Common myeloid progenitor, CD34-positive (primary cell): Measurements from ENCODE around the gene TMEM51.

Experiments
- CTCF ChIA-PET: fragments of 350-600 bp; sonication (Branson Sonifier 250); formaldehyde crosslinking; loops from one replicate; lab custom pipeline; 2021; ENCODE audit warnings: antibody characterized with exemption; lab: Charles Lee
- POLR2A ChIA-PET: fragments of 350-600 bp; sonication (Branson Sonifier 250); formaldehyde crosslinking; loops from one replicate; lab custom pipeline; 2021; ENCODE audit warnings: antibody characterized with exemption; lab: Charles Lee
- DNase-seq, 3 donors: peaks; one replicate each; pipeline versions ENCODE4 v3.0.0 to v3.0.0-alpha.2; 2013
- H3K27ac ChIP-seq, 2 experiments: 1 replicate in 1 of 2; 2 replicates in 1 of 2; pipeline ENCODE4 v1.7.0; 2013; ENCODE audit warnings: inconsistent platforms in 2 of 2, low read length in 2 of 2, mild to moderate bottlenecking in 2 of 2, low read depth in 1 of 2, moderate library complexity in 1 of 2; ENCODE audit not compliant: severe bottlenecking in 2 of 2, insufficient read depth in 1 of 2, poor library complexity in 1 of 2
- H3K27me3 ChIP-seq, 5 experiments: replicated peaks in 2 of 5; 1 replicate in 3 of 5; 2 replicates in 2 of 5; pipeline versions ENCODE4 v1.6.1 to v1.7.0; 2013; ENCODE audit warnings: low read length in 4 of 5, mild to moderate bottlenecking in 2 of 5, moderate library complexity in 2 of 5, inconsistent platforms in 1 of 5; ENCODE audit not compliant: insufficient read depth in 5 of 5, control insufficient read depth in 4 of 5
- H3K36me3 ChIP-seq, 4 experiments: 1 replicate in 2 of 4; 2 replicates in 2 of 4; pipeline versions ENCODE4 v1.6.1 to v1.7.0; 2013; ENCODE audit warnings: low read length in 3 of 4, control low read depth in 1 of 4, mild to moderate bottlenecking in 1 of 4; ENCODE audit not compliant: control insufficient read depth in 4 of 4, insufficient read depth in 4 of 4
- H3K4me1 ChIP-seq, 4 experiments: 1 replicate in 3 of 4; 2 replicates in 1 of 4; pipeline versions ENCODE4 v1.6.1 to v1.7.1; 2013; ENCODE audit warnings: low read length in 3 of 4, mild to moderate bottlenecking in 3 of 4, control low read depth in 1 of 4, inconsistent platforms in 1 of 4, moderate library complexity in 1 of 4; ENCODE audit not compliant: control insufficient read depth in 4 of 4, insufficient read depth in 4 of 4; ENCODE audit errors: control extremely low read depth in 1 of 4
- H3K4me3 ChIP-seq, 7 experiments: 1 replicate in 4 of 7; 2 replicates in 3 of 7; pipeline versions ENCODE4 v1.5.1 to v1.7.0; 2013; ENCODE audit warnings: mild to moderate bottlenecking in 7 of 7, low read length in 6 of 7, moderate library complexity in 6 of 7, inconsistent platforms in 2 of 7, low read depth in 2 of 7, control low read depth in 1 of 7; ENCODE audit not compliant: insufficient read depth in 4 of 7, control insufficient read depth in 1 of 7; ENCODE audit errors: extremely low read depth in 1 of 7
- H3K9me3 ChIP-seq, 5 experiments: 1 replicate in 4 of 5; 2 replicates in 1 of 5; pipeline versions ENCODE4 v1.6.1 to v1.7.1; 2013; ENCODE audit warnings: low read length in 4 of 5, mild to moderate bottlenecking in 2 of 5, inconsistent platforms in 1 of 5, low read depth in 1 of 5, moderate library complexity in 1 of 5; ENCODE audit not compliant: control insufficient read depth in 4 of 5, insufficient read depth in 2 of 5; ENCODE audit errors: control extremely low read depth in 1 of 5
- WGBS: methylation state at CpG from one replicate; pipeline ENCODE4 v1.1.5; 2013; ENCODE audit not compliant: insufficient coverage; 5-methylcytosine and 5-hydroxymethylcytosine counted together

The TMEM51 gene

DNA sequence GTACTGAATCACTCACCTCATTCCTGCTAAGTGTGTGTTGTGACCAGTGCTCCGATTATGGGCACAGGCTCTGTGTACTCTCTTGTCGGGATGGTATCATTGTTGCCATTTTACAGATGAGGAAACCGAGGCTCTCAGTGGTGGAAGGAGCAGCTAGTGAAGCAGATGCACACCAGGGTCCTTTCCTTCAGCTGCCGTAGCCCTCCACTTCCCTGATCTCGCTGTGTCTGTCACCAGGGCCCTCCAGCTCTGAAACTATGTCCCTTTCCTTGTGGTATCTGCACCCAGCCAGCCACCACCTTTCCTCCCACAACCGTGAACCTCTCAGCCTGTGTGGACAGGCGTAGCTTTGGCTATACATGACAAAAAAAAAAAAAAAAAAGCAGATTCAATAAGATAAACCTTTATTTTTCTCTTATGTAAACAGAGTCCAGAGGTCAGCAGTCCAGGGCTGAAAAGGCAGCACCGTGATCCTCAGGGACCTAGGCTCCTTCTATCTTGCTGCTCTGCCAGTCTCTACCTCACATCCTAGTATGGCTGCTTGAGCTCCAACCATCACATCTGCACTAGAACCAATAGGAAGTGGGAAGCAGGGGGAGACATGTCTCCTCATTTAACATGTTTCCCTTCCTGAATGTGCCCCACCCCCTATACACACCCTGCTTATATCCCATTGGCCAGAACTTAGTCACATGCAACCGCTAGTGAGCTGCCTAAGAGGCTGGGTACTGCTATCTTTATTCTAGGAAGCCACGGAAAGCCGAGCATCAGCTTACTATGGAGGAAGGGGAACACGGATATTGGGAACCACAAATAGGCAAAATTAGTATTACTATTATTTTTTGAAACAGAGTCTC lies 44.3 kb downstream of the TMEM51 start:
- Histone ChIP-seq H3K27ac (no peak overlapping the region), H3K4me1 (no peaks in the 10 kb centered on the region), H3K9me3 (no peaks in the 10 kb centered on the region), H3K27me3 (no peaks in the 10 kb centered on the region), H3K4me3 (no peak overlapping the region), H3K36me3 (no peaks in the 10 kb centered on the region)
- POLR2A ChIA-PET: interaction anchor here (0.8 kb wide), 1 partner anchor 216 kb away, joined by 3 read pairs; no protein-coding TSS in a partner anchor
- CTCF ChIA-PET: interaction anchor here (1.0 to 1.9 kb wide), 2 partner anchors 74 to 632 kb away, joined by 3 to 10 read pairs; no protein-coding TSS in a partner anchor
- WGBS: 93% methylated on average over 5 of the region's 12 CpGs
- DNase-seq: no peak

GRCh38 chr1:15198684-15199083 lies 45.1 kb downstream of the TMEM51 start:
- ChIA-PET CTCF (interaction anchor here (1.0 to 1.9 kb wide), 2 partner anchors 73 to 631 kb away, joined by 3 to 10 read pairs; no protein-coding TSS in a partner anchor), POLR2A (interaction anchor here (0.8 kb wide), 1 partner anchor 215 kb away, joined by 3 read pairs; no protein-coding TSS in a partner anchor)
- Histone ChIP-seq H3K4me3 (no peak overlapping the region), H3K9me3 (no peaks in the 10 kb centered on the region), H3K27me3 (no peaks in the 10 kb centered on the region), H3K27ac (no peak overlapping the region), H3K4me1 (no peaks in the 10 kb centered on the region), H3K36me3 (no peaks in the 10 kb centered on the region)
- DNase-seq: no peak
- 97% methylated on average over 7 of the region's 8 CpGs for WGBS

- Histone ChIP-seq H3K9me3 (no peaks in the 10 kb centered on the region), H3K4me3 (no peak overlapping the region), H3K27me3 (no peaks in the 10 kb centered on the region), H3K27ac (no peak overlapping the region), H3K4me1 (no peaks in the 10 kb centered on the region), H3K36me3 (no peaks in the 10 kb centered on the region)
- POLR2A ChIA-PET: interaction anchor here (1.0 kb wide), 1 partner anchor 22 kb away, joined by 3 read pairs; no protein-coding TSS in a partner anchor
- DNase-seq: no peak
- CTCF ChIA-PET: interaction anchor here (1.9 to 2.0 kb wide), 2 partner anchors 8 to 13 kb away, joined by 5 to 6 read pairs; no protein-coding TSS in a partner anchor
- 51% methylated on average over 2 of the region's 4 CpGs for WGBS
Measured at GRCh38 chr1:15201221-15201620, 47.7 kb downstream of the TMEM51 start.

- no peak overlapping the region for H3K27ac ChIP-seq
- WGBS: over 99% methylated on average over 12 of the region's 13 CpGs
Measured at GRCh38 chr1:15201849-15202551, 48.5 kb downstream of the TMEM51 start.

GRCh38 chr1:15204931-15205330 lies 51.4 kb downstream of the TMEM51 start:
- Histone ChIP-seq H3K4me3 (no peak overlapping the region), H3K27me3 (no peaks in the 10 kb centered on the region), H3K9me3 (no peaks in the 10 kb centered on the region), H3K36me3 (no peaks in the 10 kb centered on the region), H3K4me1 (peaks cover 0 to 2% (median under 1%) of the 10 kb centered on the region in 4 experiments), H3K27ac (no peak overlapping the region)
- 95% methylated on average over 7 of the region's 7 CpGs for WGBS
- ChIA-PET CTCF (interaction anchor here (1.5 to 1.6 kb wide), 2 partner anchors 11 to 52 kb away, joined by 3 to 5 read pairs; no protein-coding TSS in a partner anchor), POLR2A (no interaction called here)
- no peak for DNase-seq

More at GRCh38 chr1:15201849-15202551, 48.5 kb downstream of the TMEM51 start:
- no peak for DNase-seq
- Histone ChIP-seq H3K36me3 (no peaks in the 10 kb centered on the region), H3K4me1 (no peaks in the 10 kb centered on the region), H3K27me3 (no peaks in the 10 kb centered on the region), H3K9me3 (no peaks in the 10 kb centered on the region), H3K4me3 (no peak overlapping the region)
- ChIA-PET CTCF (no interaction called here), POLR2A (interaction anchor here (0.6 to 1.0 kb wide), 2 partner anchors 23 to 141 kb away, joined by 3 read pairs; no protein-coding TSS in a partner anchor)

GRCh38 chr1:15205586-15206346 lies 52.2 kb downstream of the TMEM51 start:
- peaks cover 0 to 2% (median under 1%) of the 10 kb centered on the region in 4 experiments for H3K4me1 ChIP-seq
- DNase-seq: no peak
- no peaks in the 10 kb centered on the region for H3K27me3 ChIP-seq
- 98% methylated on average over 7 of the region's 12 CpGs for WGBS
- H3K4me3 ChIP-seq: no peak overlapping the region
- H3K27ac ChIP-seq: no peak overlapping the region
- no peaks in the 10 kb centered on the region for H3K36me3 ChIP-seq
- H3K9me3 ChIP-seq: no peaks in the 10 kb centered on the region
- POLR2A ChIA-PET: interaction anchor here (0.6 kb wide), 1 partner anchor 45 kb away, joined by 3 read pairs; no protein-coding TSS in a partner anchor
- CTCF ChIA-PET: interaction anchor here (1.5 to 1.6 kb wide), 2 partner anchors 12 to 53 kb away, joined by 3 to 5 read pairs; no protein-coding TSS in a partner anchor
